Neural progenitor cell (in vitro differentiated cells): Measurements from ENCODE around the gene ITPA. TPM values are rescaled to one million over a fixed set of nuclear protein-coding genes. Genes with fewer than 3 reads are reported as not detected.

Experiments
- DNase-seq: peaks from one replicate; pipeline ENCODE4 v3.0.0-alpha.2; 2016; ENCODE audit warnings: low spot score
- H2AFZ ChIP-seq: fragments of 200-600 bp; sonication (generic); replicated peaks from 2 replicates; pipeline ENCODE4 v1.6.1; 2016; ENCODE audit warnings: antibody characterized with exemption
- H3F3A ChIP-seq: fragments of 200-600 bp; sonication (generic); 2 replicates; pipeline ENCODE4 v1.6.1; 2016; ENCODE audit warnings: antibody characterized with exemption, low read depth
- H3K27ac ChIP-seq: fragments of 200-600 bp; sonication (generic); 2 replicates; pipeline ENCODE4 v1.5.1; 2016; ENCODE audit warnings: mild to moderate bottlenecking
- H3K27me3 ChIP-seq: fragments of 200-600 bp; sonication (generic); 2 replicates; pipeline ENCODE4 v1.6.1; 2016; ENCODE audit warnings: mild to moderate bottlenecking, moderate library complexity
- H3K36me3 ChIP-seq: fragments of 200-600 bp; sonication (generic); 2 replicates; pipeline ENCODE4 v1.5.1; 2016
- H3K4me1 ChIP-seq: fragments of 200-600 bp; sonication (generic); 2 replicates; pipeline ENCODE4 v1.6.1; 2016; ENCODE audit warnings: mixed run types
- H3K4me2 ChIP-seq: fragments of 200-600 bp; sonication (generic); 2 replicates; pipeline ENCODE4 v1.6.1; 2016
- H3K4me3 ChIP-seq: fragments of 200-600 bp; sonication (generic); 2 replicates; pipeline ENCODE4 v1.5.1; 2016
- H3K79me2 ChIP-seq: fragments of 200-600 bp; sonication (generic); 2 replicates; pipeline ENCODE4 v1.6.1; 2016; ENCODE audit warnings: low read depth
- H3K9ac ChIP-seq: fragments of 200-600 bp; sonication (generic); 2 replicates; pipeline ENCODE4 v1.6.1; 2016
- H3K9me3 ChIP-seq: fragments of 200-600 bp; sonication (generic); 2 replicates; pipeline ENCODE4 v1.5.1; 2016; ENCODE audit warnings: low read depth
- H4K20me1 ChIP-seq: fragments of 200-600 bp; sonication (generic); 2 replicates; pipeline ENCODE4 v1.6.1; 2016; ENCODE audit warnings: low read depth
- H3K27ac Mint-ChIP-seq: 3 replicates; pipeline ENCODE4 v1.8.0; 2021; ENCODE audit warnings: mixed read lengths
- H3K27me3 Mint-ChIP-seq: 2 replicates; pipeline ENCODE4 v1.8.0; 2022; ENCODE audit warnings: low read depth, mild to moderate bottlenecking, inconsistent platforms, moderate library complexity, mixed read lengths; ENCODE audit not compliant: insufficient read depth
- H3K36me3 Mint-ChIP-seq: 3 replicates; pipeline ENCODE4 v1.8.0; 2021; ENCODE audit warnings: mixed read lengths
- H3K4me1 Mint-ChIP-seq: 3 replicates; pipeline ENCODE4 v1.8.0; 2021; ENCODE audit warnings: mixed read lengths
- H3K4me3 Mint-ChIP-seq: 3 replicates; pipeline ENCODE4 v1.8.0; 2021; ENCODE audit warnings: mild to moderate bottlenecking, moderate library complexity, mixed read lengths
- H3K9me3 Mint-ChIP-seq: 3 replicates; pipeline ENCODE4 v1.8.0; 2020; ENCODE audit warnings: mixed read lengths
- EZH2 ChIP-seq: fragments of 200-600 bp; sonication (generic); IDR thresholded peaks from 2 replicates; pipeline ENCODE4 v1.6.1; 2017; ENCODE audit warnings: antibody characterized with exemption, mild to moderate bottlenecking, moderate library complexity
- EZH2phosphoT487 ChIP-seq: fragments of 200-600 bp; sonication (generic); IDR thresholded peaks from 2 replicates; pipeline ENCODE4 v1.6.1; 2017; ENCODE audit warnings: antibody characterized with exemption
- total RNA-seq: library from RNA; depleted of rRNA; stranded (reverse); fragments of >200 nt; gene quantifications from 2 replicates; pipeline ENCODE4 v1.2.3, GENCODE V29; 2015; ENCODE audit warnings: low replicate concordance
- TF ChIP-seq, protein P1 (sequence below): fragments of 200-600 bp; sonication (generic); IDR thresholded peaks from 2 replicates; pipeline ENCODE4 v1.5.1; 2017; ENCODE audit warnings: antibody characterized with exemption, mild to moderate bottlenecking

The ITPA gene
- total RNA-seq, 1 donor from 2014 or later: 18.2 TPM

DNA sequence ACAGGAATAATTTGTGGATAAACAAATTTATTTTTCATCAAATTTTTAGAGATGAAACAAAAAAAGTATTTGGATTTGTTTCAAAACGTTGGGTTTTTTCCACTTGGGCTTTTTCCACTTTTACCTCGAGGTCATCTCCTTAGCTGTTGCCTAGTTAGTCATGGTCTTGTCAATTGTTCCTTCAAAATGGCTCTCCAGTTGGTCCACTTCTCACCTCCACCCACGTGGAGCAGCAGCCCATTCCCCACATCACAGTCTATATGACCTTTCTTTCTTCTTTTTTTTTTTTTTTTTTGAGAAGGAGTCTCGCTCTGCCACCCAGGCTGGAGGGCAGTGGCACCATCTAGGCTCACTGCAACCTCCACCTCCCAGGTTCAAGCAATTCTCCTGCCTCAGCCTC, 36.4 kb downstream of the ITPA start:
- no peaks in the 10 kb centered on the region for H3K79me2 ChIP-seq
- TF ChIP-seq, protein P1, sequence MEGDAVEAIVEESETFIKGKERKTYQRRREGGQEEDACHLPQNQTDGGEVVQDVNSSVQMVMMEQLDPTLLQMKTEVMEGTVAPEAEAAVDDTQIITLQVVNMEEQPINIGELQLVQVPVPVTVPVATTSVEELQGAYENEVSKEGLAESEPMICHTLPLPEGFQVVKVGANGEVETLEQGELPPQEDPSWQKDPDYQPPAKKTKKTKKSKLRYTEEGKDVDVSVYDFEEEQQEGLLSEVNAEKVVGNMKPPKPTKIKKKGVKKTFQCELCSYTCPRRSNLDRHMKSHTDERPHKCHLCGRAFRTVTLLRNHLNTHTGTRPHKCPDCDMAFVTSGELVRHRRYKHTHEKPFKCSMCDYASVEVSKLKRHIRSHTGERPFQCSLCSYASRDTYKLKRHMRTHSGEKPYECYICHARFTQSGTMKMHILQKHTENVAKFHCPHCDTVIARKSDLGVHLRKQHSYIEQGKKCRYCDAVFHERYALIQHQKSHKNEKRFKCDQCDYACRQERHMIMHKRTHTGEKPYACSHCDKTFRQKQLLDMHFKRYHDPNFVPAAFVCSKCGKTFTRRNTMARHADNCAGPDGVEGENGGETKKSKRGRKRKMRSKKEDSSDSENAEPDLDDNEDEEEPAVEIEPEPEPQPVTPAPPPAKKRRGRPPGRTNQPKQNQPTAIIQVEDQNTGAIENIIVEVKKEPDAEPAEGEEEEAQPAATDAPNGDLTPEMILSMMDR: no peak
- TF ChIP-seq EZH2phosphoT487 (no peak), EZH2 (no peak)
- H3K27me3 Mint-ChIP-seq: peaks cover 54% of the 10 kb centered on the region
- H3K4me3 Mint-ChIP-seq: no peak overlapping the region
- H3K27ac ChIP-seq: no peak overlapping the region
- peaks cover 4% of the 10 kb centered on the region for H3K4me1 ChIP-seq
- no peak for DNase-seq
- H3F3A ChIP-seq: peaks cover 13% of the 10 kb centered on the region
- H3K4me1 Mint-ChIP-seq: peaks cover 10% of the 10 kb centered on the region
- no peaks in the 10 kb centered on the region for H3K36me3 ChIP-seq
- H3K27ac Mint-ChIP-seq: no peak overlapping the region
- peaks cover 2% of the 10 kb centered on the region for H3K36me3 Mint-ChIP-seq
- no peaks in the 10 kb centered on the region for H3K9me3 Mint-ChIP-seq
- H4K20me1 ChIP-seq: peaks cover 17% of the 10 kb centered on the region
- no peak overlapping the region for H3K4me3 ChIP-seq
- no peaks in the 10 kb centered on the region for H3K9me3 ChIP-seq
- H3K9ac ChIP-seq: no peak overlapping the region
- H3K4me2 ChIP-seq: no peak overlapping the region
- no peak overlapping the region for H2AFZ ChIP-seq
- H3K27me3 ChIP-seq: peaks cover 60% of the 10 kb centered on the region

DNA sequence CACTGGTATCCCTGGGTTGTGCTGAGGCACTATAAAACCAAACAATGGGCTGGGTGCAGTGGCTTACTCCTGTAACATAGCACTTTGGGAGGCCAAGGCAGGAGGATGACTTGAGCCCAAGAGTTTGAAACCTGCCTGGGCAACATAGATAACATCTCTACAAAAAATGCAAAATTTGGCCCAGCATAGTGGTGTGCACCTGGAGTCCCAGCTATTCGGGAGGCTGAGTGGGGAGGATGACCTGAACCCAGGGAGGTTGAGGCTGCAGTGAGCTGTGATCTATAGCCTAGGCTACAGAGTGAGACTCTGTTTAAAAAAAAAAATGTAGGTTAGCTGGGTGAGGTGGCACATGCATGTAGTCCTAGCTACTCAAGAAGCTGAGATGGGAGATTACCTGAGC, 37.4 kb downstream of the ITPA start:
- Histone ChIP-seq H3K4me3 (no peak overlapping the region), H3K9me3 (no peaks in the 10 kb centered on the region), H3K36me3 (no peaks in the 10 kb centered on the region), H2AFZ (no peak overlapping the region), H3K27ac (no peak overlapping the region), H3F3A (peaks cover 13% of the 10 kb centered on the region), H3K4me2 (no peak overlapping the region), H3K27me3 (peaks cover 50% of the 10 kb centered on the region), H4K20me1 (peaks cover 18% of the 10 kb centered on the region), H3K4me1 (peaks cover 4% of the 10 kb centered on the region), H3K9ac (no peak overlapping the region), H3K79me2 (no peaks in the 10 kb centered on the region)
- H3K27ac Mint-ChIP-seq: no peak overlapping the region
- DNase-seq: no peak
- H3K9me3 Mint-ChIP-seq: no peaks in the 10 kb centered on the region
- H3K4me3 Mint-ChIP-seq: no peak overlapping the region
- H3K36me3 Mint-ChIP-seq: peaks cover 2% of the 10 kb centered on the region
- TF ChIP-seq EZH2phosphoT487 (no peak), EZH2 (no peak)
- TF ChIP-seq, protein P1: no peak
- peaks cover 5% of the 10 kb centered on the region for H3K4me1 Mint-ChIP-seq
- peaks cover 44% of the 10 kb centered on the region for H3K27me3 Mint-ChIP-seq

DNA sequence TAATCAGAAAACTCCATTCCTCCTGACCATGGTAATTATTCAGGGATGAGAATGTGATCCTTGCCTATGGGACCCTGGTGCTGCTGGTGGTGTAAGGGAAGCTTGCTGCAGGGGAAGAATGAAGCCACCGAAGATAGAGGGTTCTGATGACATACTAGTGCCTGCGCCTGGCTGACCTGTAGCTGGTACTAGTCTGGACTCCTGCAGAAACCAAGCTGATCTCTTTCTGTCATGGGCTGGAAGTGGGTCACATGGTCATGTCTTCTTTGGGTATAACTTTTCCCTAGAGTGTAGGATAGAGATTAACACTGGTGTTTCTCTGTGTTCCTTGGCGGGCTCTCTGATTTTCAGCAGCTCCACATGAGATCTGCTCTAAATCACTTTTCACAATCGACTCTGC, 38.3 kb downstream of the ITPA start:
- Histone ChIP-seq H3K4me3 (no peak overlapping the region), H3K4me1 (peaks cover 4% of the 10 kb centered on the region), H3F3A (peaks cover 13% of the 10 kb centered on the region), H3K9me3 (no peaks in the 10 kb centered on the region), H3K27me3 (peaks cover 41% of the 10 kb centered on the region), H4K20me1 (peaks cover 18% of the 10 kb centered on the region), H3K9ac (no peak overlapping the region), H3K27ac (no peak overlapping the region), H2AFZ (no peak overlapping the region), H3K36me3 (no peaks in the 10 kb centered on the region), H3K4me2 (no peak overlapping the region), H3K79me2 (no peaks in the 10 kb centered on the region)
- peaks cover 7% of the 10 kb centered on the region for H3K36me3 Mint-ChIP-seq
- no peaks in the 10 kb centered on the region for H3K9me3 Mint-ChIP-seq
- peaks cover 5% of the 10 kb centered on the region for H3K4me1 Mint-ChIP-seq
- no peak overlapping the region for H3K27ac Mint-ChIP-seq
- no peak for DNase-seq
- TF ChIP-seq EZH2 (no peak), EZH2phosphoT487 (no peak)
- TF ChIP-seq, protein P1: no peak
- peaks cover 37% of the 10 kb centered on the region for H3K27me3 Mint-ChIP-seq
- H3K4me3 Mint-ChIP-seq: no peak overlapping the region
